Sigmoid colon (tissue), 3 donors: ENCODE results near the gene CRYGS.

Experiments
- POLR2A ChIP-seq, 2 donors: fragments of 450-650 bp; IDR thresholded peaks; one replicate each; pipeline ENCODE4 v1.6.1; 2016; ENCODE audit warnings: antibody characterized with exemption in 2 of 2, mild to moderate bottlenecking in 2 of 2, moderate library complexity in 2 of 2
- TF ChIP-seq, protein P1 (sequence below), 4 experiments: fragments of 450-650 bp in 3 of 4; fragments of 200-600 bp in 1 of 4; IDR thresholded peaks; one replicate each; pipeline ENCODE4 v1.5.1; 2016 to 2019; ENCODE audit warnings: antibody characterized with exemption in 4 of 4, mild to moderate bottlenecking in 3 of 4, moderate library complexity in 2 of 4

DNA sequence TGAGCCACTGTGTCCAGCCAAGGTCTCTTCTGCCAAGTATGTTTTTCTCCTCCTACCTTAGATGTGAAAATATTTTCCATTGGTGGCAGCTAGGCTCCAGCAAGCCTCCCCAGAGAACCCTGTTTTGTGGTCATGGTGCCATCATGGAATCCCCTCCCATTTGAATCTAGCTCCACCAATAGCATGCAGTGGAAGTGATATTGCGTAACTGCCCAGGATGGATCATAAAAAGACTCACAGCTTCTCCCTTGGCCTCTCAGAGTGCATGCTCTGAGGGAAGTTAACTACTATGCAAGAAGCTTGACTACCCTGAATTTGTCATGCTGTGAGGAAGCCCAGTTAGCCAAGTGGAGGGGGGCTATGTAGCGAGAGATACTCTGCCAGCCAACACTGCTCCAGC lies 27.5 kb downstream of the CRYGS start:
- TF ChIP-seq, protein P1, sequence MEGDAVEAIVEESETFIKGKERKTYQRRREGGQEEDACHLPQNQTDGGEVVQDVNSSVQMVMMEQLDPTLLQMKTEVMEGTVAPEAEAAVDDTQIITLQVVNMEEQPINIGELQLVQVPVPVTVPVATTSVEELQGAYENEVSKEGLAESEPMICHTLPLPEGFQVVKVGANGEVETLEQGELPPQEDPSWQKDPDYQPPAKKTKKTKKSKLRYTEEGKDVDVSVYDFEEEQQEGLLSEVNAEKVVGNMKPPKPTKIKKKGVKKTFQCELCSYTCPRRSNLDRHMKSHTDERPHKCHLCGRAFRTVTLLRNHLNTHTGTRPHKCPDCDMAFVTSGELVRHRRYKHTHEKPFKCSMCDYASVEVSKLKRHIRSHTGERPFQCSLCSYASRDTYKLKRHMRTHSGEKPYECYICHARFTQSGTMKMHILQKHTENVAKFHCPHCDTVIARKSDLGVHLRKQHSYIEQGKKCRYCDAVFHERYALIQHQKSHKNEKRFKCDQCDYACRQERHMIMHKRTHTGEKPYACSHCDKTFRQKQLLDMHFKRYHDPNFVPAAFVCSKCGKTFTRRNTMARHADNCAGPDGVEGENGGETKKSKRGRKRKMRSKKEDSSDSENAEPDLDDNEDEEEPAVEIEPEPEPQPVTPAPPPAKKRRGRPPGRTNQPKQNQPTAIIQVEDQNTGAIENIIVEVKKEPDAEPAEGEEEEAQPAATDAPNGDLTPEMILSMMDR (IDR thresholded peaks at IDR 0.05): no peak
- TF ChIP-seq POLR2A (IDR thresholded peaks at IDR 0.05): no peak
